ENCODE data around the gene SYT1. TPM values are rescaled to one million over a fixed set of nuclear protein-coding genes. Genes with fewer than 3 reads are reported as not detected.
A peak's percentile ranks its signal among the peaks of the same experiment; 100 is the strongest.
"Not testable (repeated sequence)": the region's sequence is repeated elsewhere in the genome, so short reads cannot be mapped to it uniquely, and the experiment has no call there.

Gene SYT1
- total RNA-seq, 1 experiment from 2014 or later = 5.9 TPM

GRCh38 chr12:79393842-79394241, 529.3 kb downstream of the SYT1 start:
- no peak for DNase-seq (ENCODE audit: low spot score)

GRCh38 chr12:79397609-79398008, 533.0 kb downstream of the SYT1 start:
- DNase-seq (ENCODE audit: low spot score) = no peak

DNA sequence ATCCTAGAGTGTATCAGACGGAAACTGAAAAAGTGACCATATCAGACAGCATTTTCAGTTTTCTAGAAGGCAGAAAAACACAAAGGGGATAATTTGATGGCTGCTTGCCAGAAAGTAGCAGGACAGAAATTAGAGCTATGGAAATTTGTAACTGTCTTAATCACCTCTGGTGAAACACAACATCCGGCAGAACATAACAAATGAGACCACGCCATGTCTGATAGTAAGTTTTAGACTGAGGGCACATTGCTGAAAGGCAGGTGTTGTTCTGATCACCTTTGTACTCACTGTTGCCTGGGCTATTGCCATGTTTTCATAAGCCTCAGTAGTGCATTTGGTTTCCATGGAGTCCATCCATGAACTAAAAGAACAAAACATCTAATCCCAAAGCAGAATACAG, 535.9 kb downstream of the SYT1 start:
- no peak for DNase-seq (ENCODE audit: low spot score)

- no peak for DNase-seq (ENCODE audit: low spot score)
These were observed 538.0 kb downstream of the SYT1 start for GRCh38 chr12:79402606-79403005.

- no peak for DNase-seq (ENCODE audit: low spot score)
These were observed 542.4 kb downstream of the SYT1 start for GRCh38 chr12:79406993-79407392.

DNA sequence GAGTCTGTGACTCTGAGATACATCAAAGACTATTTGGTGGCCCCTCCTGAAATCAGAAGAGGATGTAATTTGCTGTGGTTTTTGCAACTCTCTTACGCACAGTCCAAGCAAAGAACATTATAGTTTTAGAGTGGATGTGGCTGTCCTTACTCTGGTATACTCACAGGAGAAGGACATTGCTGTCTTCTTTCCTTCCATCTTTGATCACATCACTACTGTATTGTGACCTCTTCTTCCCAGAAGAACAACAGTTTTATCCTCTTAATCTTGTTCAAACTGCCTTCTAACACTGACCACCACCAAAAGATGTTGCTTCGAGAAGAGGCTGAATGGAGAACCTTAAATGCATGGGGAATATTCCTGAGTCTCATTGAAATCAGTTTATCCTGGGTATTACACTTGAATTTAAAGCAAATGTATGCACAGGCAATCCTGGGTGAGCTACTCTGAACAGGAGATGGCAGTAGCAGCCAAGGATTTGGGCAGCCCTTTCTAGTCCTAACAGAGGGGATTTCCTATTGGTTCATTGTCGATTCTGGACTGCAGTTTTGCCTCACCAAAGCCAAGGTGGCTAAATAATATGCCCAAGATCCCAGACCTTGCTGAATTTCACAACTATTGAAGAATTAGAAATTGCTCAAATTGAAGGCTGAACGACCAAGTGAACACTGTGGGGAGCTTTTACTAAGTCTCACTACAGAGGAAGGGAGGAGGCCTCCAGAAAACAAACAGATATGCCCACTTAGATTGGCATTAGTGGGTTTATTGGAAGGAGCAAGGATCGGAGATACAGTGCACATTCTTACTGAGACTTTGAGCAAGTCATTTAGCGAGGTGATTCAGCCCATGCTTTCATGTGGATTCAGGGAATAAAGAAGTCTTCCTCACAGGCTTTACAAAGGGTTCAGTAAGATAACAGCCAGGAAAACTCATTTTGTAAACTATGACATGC, 543.4 kb downstream of the SYT1 start:
- peak; percentile 86 for DNase-seq (ENCODE audit: low spot score)

DNA sequence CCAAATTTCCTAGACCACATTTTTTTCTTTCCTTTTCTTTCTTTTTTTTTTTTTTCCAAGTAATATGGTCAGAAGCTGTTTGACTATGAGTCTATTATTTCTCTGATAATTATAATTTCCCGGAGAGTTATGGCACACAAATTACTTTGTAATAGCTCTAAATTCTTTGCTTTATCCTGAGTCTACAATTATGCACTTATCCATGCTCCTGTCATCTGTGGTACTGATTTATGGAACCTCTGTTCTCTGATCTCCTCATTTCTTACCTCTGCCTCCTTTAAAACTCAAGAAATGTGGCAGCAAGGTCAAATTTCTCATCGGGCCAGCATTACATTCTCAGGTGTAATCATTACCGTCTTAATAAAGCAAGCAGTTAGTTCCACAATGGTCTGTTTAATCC, 544.1 kb downstream of the SYT1 start:
- no peak for DNase-seq (ENCODE audit: low spot score)

DNA sequence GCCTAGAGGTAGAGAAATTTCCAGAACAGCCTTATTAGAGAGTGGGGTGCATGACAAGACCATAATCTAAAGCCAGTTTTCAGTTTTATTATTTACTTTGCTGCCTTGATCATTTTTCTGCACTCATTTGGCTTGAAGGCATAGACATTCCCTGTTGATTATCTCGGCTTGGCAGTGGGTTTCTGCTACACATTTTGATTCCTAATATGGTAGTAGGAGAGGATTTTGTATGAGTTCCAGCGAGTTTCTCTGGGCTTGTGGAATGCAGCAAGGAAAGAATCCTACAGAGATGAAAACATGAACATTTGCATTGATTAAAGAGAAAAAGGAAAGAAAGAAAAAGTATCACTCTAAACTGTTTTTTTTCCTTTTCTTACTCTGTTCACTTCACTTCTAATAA, 545.0 kb downstream of the SYT1 start:
- DNase-seq (ENCODE audit: low spot score) = peak; percentile 77

DNA sequence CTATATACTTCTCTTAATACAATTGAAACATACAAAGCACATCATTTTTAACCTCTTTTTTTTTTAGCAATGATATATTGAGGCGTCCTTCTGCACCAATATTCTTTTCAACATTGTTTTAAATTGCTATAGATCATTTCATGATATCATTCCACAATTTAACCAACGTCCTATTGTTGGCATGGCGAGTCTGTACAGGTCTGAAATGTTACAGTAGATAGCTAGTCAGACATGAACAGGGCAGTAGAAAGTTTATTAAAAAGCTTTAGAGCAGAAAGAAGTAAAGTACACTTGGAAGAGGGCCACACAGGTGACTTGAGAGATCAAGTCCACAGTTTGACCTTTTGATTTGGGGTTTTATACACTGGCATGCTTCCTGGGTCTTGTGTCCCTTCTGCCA, 547.2 kb downstream of the SYT1 start:
- DNase-seq (ENCODE audit: low spot score) = no peak

- DNase-seq (ENCODE audit: low spot score) = no peak
These were observed 549.2 kb downstream of the SYT1 start for GRCh38 chr12:79413796-79414195.

- DNase-seq (ENCODE audit: low spot score) = no peak
These were observed 549.7 kb downstream of the SYT1 start for GRCh38 chr12:79414252-79414651.

GRCh38 chr12:79415321-79415720, 550.7 kb downstream of the SYT1 start:
- no peak for DNase-seq (ENCODE audit: low spot score)

DNA sequence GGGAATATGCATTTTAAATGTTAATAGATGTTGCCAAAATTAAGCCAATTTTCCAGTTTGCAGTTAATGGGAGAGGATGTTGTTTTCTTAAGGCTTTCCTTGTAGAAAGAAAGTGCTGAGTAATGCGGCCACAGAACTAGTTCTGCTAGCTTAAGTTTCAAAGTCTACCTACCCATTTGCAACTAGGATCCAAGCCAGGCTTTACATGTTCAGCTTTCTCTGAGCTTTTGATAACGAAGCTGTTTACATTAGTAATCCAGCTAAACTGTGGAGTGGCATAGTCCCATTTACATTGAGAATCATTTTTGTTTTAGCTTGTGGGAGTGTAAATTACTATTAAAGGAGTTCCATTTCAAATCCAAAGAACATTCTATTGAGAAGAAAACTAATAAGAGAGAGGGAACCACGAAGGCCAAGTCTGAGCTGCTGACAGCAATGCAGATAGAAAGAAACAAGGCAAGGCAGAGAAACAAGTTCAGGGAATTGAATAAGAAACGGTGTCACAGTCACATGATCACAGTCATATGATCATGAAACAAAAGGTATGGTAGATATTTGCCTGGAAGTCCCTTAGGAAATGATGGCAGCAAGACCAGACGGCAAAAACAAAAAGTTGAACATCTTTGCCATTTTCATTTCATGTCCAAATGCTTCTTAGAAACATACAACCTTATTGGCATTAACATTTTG, 551.3 kb downstream of the SYT1 start:
- peak; percentile 68 for DNase-seq (ENCODE audit: low spot score)

- peak; percentile 81 for DNase-seq (ENCODE audit: low spot score)
These were observed 555.6 kb downstream of the SYT1 start for GRCh38 chr12:79420146-79420618.

- DNase-seq (ENCODE audit: low spot score) = no peak
These were observed 556.7 kb downstream of the SYT1 start for GRCh38 chr12:79421236-79421740.

DNA sequence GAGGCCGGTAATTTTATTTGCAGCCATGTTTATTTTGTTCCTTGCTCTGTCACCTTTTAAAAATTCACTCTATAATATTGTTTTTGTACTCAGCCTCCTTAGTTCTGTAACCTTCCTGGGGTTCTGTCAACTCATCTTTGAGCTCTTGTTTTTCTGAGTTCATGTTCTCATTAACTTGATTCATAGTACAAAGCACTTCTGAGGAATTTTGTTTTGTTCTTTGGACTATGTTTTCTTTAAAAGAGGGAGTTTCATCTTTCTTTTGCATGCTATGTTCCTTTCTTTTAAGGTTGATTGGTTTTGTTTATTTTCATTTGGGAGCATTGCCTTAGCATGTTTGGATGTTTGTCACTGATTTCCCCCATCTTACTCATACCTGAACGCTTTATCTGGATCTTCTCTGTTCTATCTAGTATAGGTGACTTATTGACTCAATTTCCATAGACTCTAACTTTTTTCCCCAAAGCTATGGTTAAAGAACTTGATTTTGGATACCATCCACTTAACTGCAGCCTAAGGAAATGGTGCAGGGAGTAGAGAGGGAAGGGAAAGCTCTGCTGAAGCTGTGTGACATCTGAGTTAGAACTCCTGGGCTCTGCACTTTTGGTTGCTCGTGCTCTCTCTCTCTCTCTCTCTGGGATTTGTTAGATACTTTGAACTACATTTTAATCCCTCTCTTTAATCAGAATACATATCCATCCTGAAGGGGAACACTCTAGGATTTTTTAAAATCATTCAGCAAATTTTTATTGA, 557.7 kb downstream of the SYT1 start:
- peak; percentile 14 for DNase-seq (ENCODE audit: low spot score)

DNA sequence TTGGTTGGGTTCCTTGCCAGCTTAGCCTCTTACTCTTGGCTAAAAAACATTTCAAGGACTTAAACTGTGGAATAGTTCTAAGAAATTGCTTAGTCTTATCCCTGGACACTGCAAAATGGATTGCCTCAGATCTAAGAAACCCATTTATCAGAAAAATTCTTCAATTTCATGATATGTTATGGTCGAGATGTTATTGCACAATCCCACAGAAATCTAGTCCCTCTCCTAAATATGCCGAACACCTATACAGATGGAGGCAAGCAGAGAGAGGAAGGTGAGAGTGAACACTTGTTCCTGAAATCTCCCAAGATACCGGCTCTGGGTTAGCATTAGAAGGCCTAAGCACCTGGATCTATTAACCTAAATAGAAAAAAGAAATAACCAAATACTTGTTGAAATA, 559.0 kb downstream of the SYT1 start:
- DNase-seq (ENCODE audit: low spot score) = no peak

- DNase-seq (ENCODE audit: low spot score) = peak; percentile 86
These were observed 559.6 kb downstream of the SYT1 start for GRCh38 chr12:79424109-79424721.

DNA sequence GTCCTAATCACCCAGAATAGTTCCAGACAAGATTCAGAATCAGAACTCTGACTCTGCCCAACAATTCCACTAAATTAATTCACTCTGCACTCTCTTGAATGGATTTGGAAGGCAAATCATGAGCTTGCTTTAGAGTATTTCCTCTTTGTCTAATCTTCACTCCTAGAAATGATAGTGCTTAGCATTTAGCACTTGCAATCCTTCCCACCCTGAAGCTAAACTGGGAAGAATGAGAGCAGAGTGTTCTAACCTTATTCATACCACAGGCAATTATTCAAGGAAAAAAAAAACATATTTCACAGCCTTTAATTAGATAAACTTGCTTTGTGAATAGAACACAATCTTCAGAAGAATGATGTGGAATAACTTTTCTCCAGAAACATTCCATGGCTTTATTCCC, 561.5 kb downstream of the SYT1 start:
- no peak for DNase-seq (ENCODE audit: low spot score)

- not testable (repeated sequence) for DNase-seq (ENCODE audit: low spot score)
These were observed 562.2 kb downstream of the SYT1 start for GRCh38 chr12:79426744-79427143.

DNA sequence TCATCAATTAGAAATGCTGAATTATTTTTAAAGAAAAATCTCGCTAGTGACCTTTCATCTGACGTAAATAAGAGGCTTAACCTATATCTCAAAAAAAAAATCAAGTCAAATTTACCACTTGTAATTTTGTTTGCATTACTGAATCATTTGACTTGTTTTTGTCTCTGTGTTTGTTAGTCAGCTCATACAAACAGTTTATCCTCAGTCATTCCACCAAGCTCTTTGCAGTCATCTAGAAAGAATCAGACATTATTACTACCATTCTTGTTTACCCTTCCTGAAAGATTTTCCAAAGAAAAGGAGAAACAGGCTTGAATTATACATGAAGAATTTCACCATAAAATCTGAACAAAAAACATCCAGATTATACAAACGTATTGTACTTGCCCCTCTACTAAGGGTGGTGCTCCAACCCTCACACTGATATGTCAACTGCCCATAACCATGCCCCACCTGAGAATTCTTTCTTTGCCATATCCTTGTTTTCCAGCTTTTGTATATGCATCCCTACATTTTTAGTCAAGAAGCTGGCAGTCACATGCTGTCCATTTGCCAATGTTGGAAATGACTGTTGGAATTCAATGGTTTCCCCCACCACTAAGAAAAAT, 569.0 kb downstream of the SYT1 start:
- no peak for DNase-seq (ENCODE audit: low spot score)
